Panc1 (cell line): ENCODE measurements around the gene TMEM45B. TPM values are rescaled to one million over a fixed set of nuclear protein-coding genes. Genes with fewer than 3 reads are reported as not detected.

Source experiments
- ATAC-seq: fragments of 200-7000 bp; cut with Tn5 transposase; 2 replicates; pipeline ENCODE4 v1.9.1; 2020; ENCODE audit warnings: mild to moderate bottlenecking, moderate library complexity
- BruUV-seq: library from RNA; stranded (reverse); fragments of 400-500 nt; replicated peaks from 2 replicates; lab custom pipeline; 2021; lab: Mats Ljungman, UMichigan
- CTCF ChIA-PET: fragments of 300-600 bp; sonication (Branson Sonifier 250); formaldehyde crosslinking; loops from one replicate; lab custom pipeline; 2022; ENCODE audit warnings: antibody characterized with exemption; lab: Charles Lee
- POLR2A ChIA-PET: fragments of 300-600 bp; sonication (Branson Sonifier 250); formaldehyde crosslinking; loops from one replicate; lab custom pipeline; 2022; ENCODE audit warnings: antibody characterized with exemption; lab: Charles Lee
- DNase-seq: peaks from one replicate; pipeline ENCODE4 v3.0.0-alpha.2; 2010; ENCODE audit warnings: low read depth, low spot score
- H3K27ac ChIP-seq: 2 replicates; pipeline ENCODE4 v1.5.1; 2011; ENCODE audit warnings: mild to moderate bottlenecking, low read length, inconsistent platforms
- H3K27me3 ChIP-seq: fragments of 200-500 bp; sonication (Bioruptor generic); 2 replicates; pipeline ENCODE4 v1.6.0; 2014; ENCODE audit warnings: low read length, inconsistent platforms; ENCODE audit not compliant: control insufficient read depth, insufficient read depth
- H3K36me3 ChIP-seq: fragments of 200-500 bp; sonication (Bioruptor generic); 2 replicates; pipeline ENCODE4 v1.5.1; 2014; ENCODE audit warnings: inconsistent platforms, mild to moderate bottlenecking, low read length, moderate library complexity; ENCODE audit not compliant: control insufficient read depth, insufficient read depth
- H3K4me1 ChIP-seq: 2 replicates; pipeline ENCODE4 v1.5.1; 2011; ENCODE audit warnings: inconsistent platforms, mild to moderate bottlenecking, low read length, moderate library complexity; ENCODE audit not compliant: control insufficient read depth, insufficient read depth
- H3K4me3 ChIP-seq, 2 experiments: 2 replicates each; pipeline ENCODE4 v1.5.1; 2011 to 2012; ENCODE audit warnings: low read depth in 2 of 2, low read length in 2 of 2, mild to moderate bottlenecking in 2 of 2, inconsistent platforms in 1 of 2, moderate library complexity in 1 of 2
- H3K9me3 ChIP-seq: fragments of 200-500 bp; sonication (Bioruptor generic); 2 replicates; pipeline ENCODE4 v1.5.1; 2014; ENCODE audit warnings: low read depth, mild to moderate bottlenecking, inconsistent platforms, low read length, moderate library complexity; ENCODE audit not compliant: control insufficient read depth, insufficient read depth
- CTCF ChIP-seq: fragments of 450-650 bp; IDR thresholded peaks from 2 replicates; pipeline ENCODE4 v1.5.1; 2017; ENCODE audit warnings: mild to moderate bottlenecking
- POLR2AphosphoS5 ChIP-seq: IDR thresholded peaks from 2 replicates; pipeline ENCODE4 v1.6.1; 2012; ENCODE audit warnings: mild to moderate bottlenecking, low read depth, low read length, moderate library complexity
- REST ChIP-seq, 2 experiments: IDR thresholded peaks; 2 replicates each; pipeline ENCODE4 v1.6.1; 2011 to 2012; ENCODE audit warnings: low read depth in 2 of 2, control low read depth in 1 of 2, low read length in 1 of 2, mild to moderate bottlenecking in 1 of 2, moderate library complexity in 1 of 2; ENCODE audit not compliant: insufficient read depth in 1 of 2
- SIN3A ChIP-seq: IDR thresholded peaks from 2 replicates; pipeline ENCODE4 v1.6.1; 2012; ENCODE audit warnings: low read depth, mild to moderate bottlenecking, low read length, moderate library complexity, borderline replicate concordance; ENCODE audit not compliant: insufficient read depth
- TCF7L2 ChIP-seq: IDR thresholded peaks from 2 replicates; pipeline ENCODE4 v1.6.1; 2011; ENCODE audit warnings: mild to moderate bottlenecking, low read depth, low read length, inconsistent platforms
- in situ Hi-C: cut with HindIII; loops from 2 replicates; pipeline ENCODE4 v1.10.0; 2016; ENCODE audit warnings: low sequenced_read_pairs, low pct_unique_long_range_greater_than_20kb
- intact Hi-C: fragments of 100-400 bp; cut with micrococcal nuclease; formaldehyde crosslinking; loops from one replicate; pipeline ENCODE4 v1.10.0; 2022; ENCODE audit not compliant: unreplicated experiment
- total RNA-seq: library from RNA; stranded (reverse); gene quantifications from one replicate; pipeline ENCODE4 v1.2.1, GENCODE V29; 2021; ENCODE audit not compliant: unreplicated experiment

The TMEM45B gene
- total RNA-seq, 1 experiment from 2014 or later, result 2.6 TPM

GRCh38 chr11:129849447-129850130 is 33.9 kb downstream of the TMEM45B start:
- POLR2A ChIA-PET, result no interaction called here
- DNase-seq, result no peak

GRCh38 chr11:129852125-129852740 is 36.6 kb downstream of the TMEM45B start:
- Histone ChIP-seq H3K27ac (0 out of 2 replicates have a peak overlapping the region, but pooled peaks have one; percentile 9), H3K36me3 (no peaks in the 10 kb centered on the region), H3K9me3 (no peaks in the 10 kb centered on the region), H3K27me3 (no peaks in the 10 kb centered on the region), H3K4me3 (no peak overlapping the region), H3K4me1 (peaks cover 7% of the 10 kb centered on the region; the same call in 1 of the 2 replicates)
- ChIA-PET CTCF (no interaction called here), POLR2A (no interaction called here)
- no TSS peak for BruUV-seq
- intact Hi-C loops, result no loop called here
- ATAC-seq (no peak), DNase-seq (no peak)
- in situ Hi-C loops, result no loop called here
- TF ChIP-seq CTCF (no peak), TCF7L2 (no peak), SIN3A (no peak), POLR2AphosphoS5 (no peak)

More at GRCh38 chr11:129849447-129850130, 33.9 kb downstream of the TMEM45B start:
- TF ChIP-seq SIN3A (no peak), REST (IDR thresholded peaks at IDR 0.05; ENCODE audit: insufficient read depth in 1 of 2, low read depth in 2 of 2, low read length in 1 of 2) (no peak), TCF7L2 (no peak), POLR2AphosphoS5 (no peak), CTCF (no peak)
- no peak overlapping the region for H3K4me3 ChIP-seq
- no peak overlapping the region for H3K27ac ChIP-seq
- H3K4me1 ChIP-seq, result peaks cover 7% of the 10 kb centered on the region; the same call in 1 of the 2 replicates
- ATAC-seq, result no peak
- no TSS peak for BruUV-seq
- intact Hi-C loops (no loop called here), in situ Hi-C loops (no loop called here)
- H3K9me3 ChIP-seq, result no peaks in the 10 kb centered on the region
- H3K27me3 ChIP-seq, result no peaks in the 10 kb centered on the region
- no peaks in the 10 kb centered on the region for H3K36me3 ChIP-seq
- CTCF ChIA-PET, result no interaction called here
